Adipocyte (in vitro differentiated cells): ENCODE results near the gene FBLN7.
"Not testable (repeated sequence)": the region's sequence is repeated elsewhere in the genome, so short reads cannot be mapped to it uniquely, and the experiment has no call there.

Source experiments
- DNase-seq: peaks from one replicate; pipeline ENCODE4 v3.0.0-alpha.2; 2015; ENCODE audit warnings: low read depth
- H3K27me3 ChIP-seq: replicated peaks from 2 replicates; pipeline ENCODE4 v1.7.0; 2013; ENCODE audit warnings: mild to moderate bottlenecking, low read length, moderate library complexity; ENCODE audit not compliant: control insufficient read depth, insufficient read depth
- H3K36me3 ChIP-seq: 2 replicates; pipeline ENCODE4 v1.7.0; 2013; ENCODE audit warnings: low read length, mild to moderate bottlenecking, moderate library complexity; ENCODE audit not compliant: control insufficient read depth, insufficient read depth, severe bottlenecking
- H3K4me1 ChIP-seq: 2 replicates; pipeline ENCODE4 v1.7.0; 2013; ENCODE audit warnings: mild to moderate bottlenecking, low read length, moderate library complexity; ENCODE audit not compliant: control insufficient read depth, insufficient read depth
- H3K4me3 ChIP-seq: 2 replicates; pipeline ENCODE4 v1.7.0; 2013; ENCODE audit warnings: mild to moderate bottlenecking, low read length, moderate library complexity
- H3K9ac ChIP-seq: 2 replicates; pipeline ENCODE4 v1.7.0; 2013; ENCODE audit warnings: mild to moderate bottlenecking, low read length, moderate library complexity
- H3K9me3 ChIP-seq: 2 replicates; pipeline ENCODE4 v1.7.0; 2013; ENCODE audit warnings: mild to moderate bottlenecking, low read length, moderate library complexity; ENCODE audit not compliant: control insufficient read depth

Gene FBLN7

GRCh38 chr2:112194028-112194427 is 55.8 kb downstream of the FBLN7 start:
- Histone ChIP-seq H3K4me3 (no peak overlapping the region), H3K36me3 (no peaks in the 10 kb centered on the region), H3K9ac (no peak overlapping the region), H3K27me3 (no peaks in the 10 kb centered on the region), H3K4me1 (no peaks in the 10 kb centered on the region), H3K9me3 (no peaks in the 10 kb centered on the region)
- no peak for DNase-seq

- Histone ChIP-seq H3K9me3 (no peaks in the 10 kb centered on the region), H3K36me3 (no peaks in the 10 kb centered on the region), H3K4me3 (no peak overlapping the region), H3K4me1 (no peaks in the 10 kb centered on the region), H3K9ac (no peak overlapping the region), H3K27me3 (no peaks in the 10 kb centered on the region)
- DNase-seq = no peak
Observed at GRCh38 chr2:112194482-112194881, 56.3 kb downstream of the FBLN7 start.

GRCh38 chr2:112195167-112195766 is 57.1 kb downstream of the FBLN7 start:
- DNase-seq = no peak
- no peaks in the 10 kb centered on the region for H3K4me1 ChIP-seq
- H3K27me3 ChIP-seq = no peaks in the 10 kb centered on the region
- no peak overlapping the region for H3K9ac ChIP-seq
- H3K36me3 ChIP-seq = no peaks in the 10 kb centered on the region
- no peak overlapping the region for H3K4me3 ChIP-seq
- no peaks in the 10 kb centered on the region for H3K9me3 ChIP-seq

- H3K4me3 ChIP-seq = no peak overlapping the region
Observed at GRCh38 chr2:112195950-112196349, 57.8 kb downstream of the FBLN7 start.

GRCh38 chr2:112197868-112198267 is 59.7 kb downstream of the FBLN7 start:
- H3K9me3 ChIP-seq = peaks cover 2% of the 10 kb centered on the region
- H3K4me1 ChIP-seq = no peaks in the 10 kb centered on the region
- no peak overlapping the region for H3K9ac ChIP-seq
- no peaks in the 10 kb centered on the region for H3K36me3 ChIP-seq
- H3K4me3 ChIP-seq = no peak overlapping the region
- H3K27me3 ChIP-seq = no peaks in the 10 kb centered on the region
- no peak for DNase-seq

More at GRCh38 chr2:112195950-112196349, 57.8 kb downstream of the FBLN7 start:
- no peaks in the 10 kb centered on the region for H3K36me3 ChIP-seq
- no peaks in the 10 kb centered on the region for H3K27me3 ChIP-seq
- no peaks in the 10 kb centered on the region for H3K4me1 ChIP-seq
- DNase-seq = no peak
- H3K9ac ChIP-seq = no peak overlapping the region
- H3K9me3 ChIP-seq = no peaks in the 10 kb centered on the region

GRCh38 chr2:112198780-112199179 is 60.6 kb downstream of the FBLN7 start:
- Histone ChIP-seq H3K36me3 (no peaks in the 10 kb centered on the region), H3K9me3 (peaks cover 11% of the 10 kb centered on the region), H3K27me3 (no peaks in the 10 kb centered on the region), H3K4me3 (no peak overlapping the region), H3K9ac (no peak overlapping the region), H3K4me1 (no peaks in the 10 kb centered on the region)
- no peak for DNase-seq

GRCh38 chr2:112199188-112199587 is 61.0 kb downstream of the FBLN7 start:
- Histone ChIP-seq H3K4me1 (no peaks in the 10 kb centered on the region), H3K9me3 (peaks cover 15% of the 10 kb centered on the region), H3K36me3 (no peaks in the 10 kb centered on the region), H3K4me3 (no peak overlapping the region), H3K27me3 (no peaks in the 10 kb centered on the region), H3K9ac (no peak overlapping the region)
- no peak for DNase-seq

GRCh38 chr2:112201696-112202430 is 63.7 kb downstream of the FBLN7 start:
- Histone ChIP-seq H3K27me3 (no peaks in the 10 kb centered on the region), H3K9ac (no peak overlapping the region), H3K9me3 (peaks cover 29% of the 10 kb centered on the region), H3K4me3 (no peak overlapping the region), H3K36me3 (no peaks in the 10 kb centered on the region), H3K4me1 (no peaks in the 10 kb centered on the region)
- DNase-seq = no peak

GRCh38 chr2:112204411-112204810 is 66.2 kb downstream of the FBLN7 start:
- peak; percentile 7 for DNase-seq
- Histone ChIP-seq H3K4me3 (no peak overlapping the region), H3K27me3 (no peaks in the 10 kb centered on the region), H3K4me1 (no peaks in the 10 kb centered on the region), H3K36me3 (no peaks in the 10 kb centered on the region), H3K9ac (no peak overlapping the region), H3K9me3 (peaks cover 34% of the 10 kb centered on the region)

GRCh38 chr2:112207905-112208304 is 69.7 kb downstream of the FBLN7 start:
- H3K36me3 ChIP-seq, H3K27me3 ChIP-seq, H3K4me3 ChIP-seq, H3K9ac ChIP-seq, DNase-seq, H3K4me1 ChIP-seq: not testable (repeated sequence)
- H3K9me3 ChIP-seq = peaks cover 31% of the 10 kb centered on the region

- H3K9me3 ChIP-seq = peaks cover 6% of the 10 kb centered on the region
- peaks cover 11% of the 10 kb centered on the region for H3K36me3 ChIP-seq
- no peaks in the 10 kb centered on the region for H3K4me1 ChIP-seq
- DNase-seq = no peak
- H3K27me3 ChIP-seq = no peaks in the 10 kb centered on the region
- H3K9ac ChIP-seq = no peak overlapping the region
- H3K4me3 ChIP-seq = no peak overlapping the region
Observed at GRCh38 chr2:112216167-112216566, 78.0 kb downstream of the FBLN7 start.
